Liver (tissue), 9 donors: ENCODE measurements around the gene CCDC12. TPM values are rescaled to one million over a fixed set of nuclear protein-coding genes. Genes with fewer than 3 reads are reported as not detected.

Source experiments
- DNase-seq: peaks from one replicate; pipeline ENCODE4 v3.0.0-alpha.2; 2017; ENCODE audit warnings: low spot score
- H3K27ac ChIP-seq, 2 donors: one replicate each; pipeline ENCODE4 v1.7.0; 2013; ENCODE audit warnings: inconsistent platforms in 2 of 2, low read length in 2 of 2, control low read depth in 1 of 2, low read depth in 1 of 2, mild to moderate bottlenecking in 1 of 2
- H3K27me3 ChIP-seq, 4 donors: one replicate each; pipeline versions ENCODE4 v1.6.1 to v1.7.0; 2013; ENCODE audit warnings: low read length in 3 of 4, inconsistent platforms in 1 of 4, mild to moderate bottlenecking in 1 of 4, moderate library complexity in 1 of 4; ENCODE audit not compliant: control insufficient read depth in 4 of 4, insufficient read depth in 4 of 4
- H3K36me3 ChIP-seq, 4 donors: one replicate each; pipeline versions ENCODE4 v1.6.1 to v1.7.0; 2013; ENCODE audit warnings: low read length in 3 of 4, mild to moderate bottlenecking in 3 of 4, low read depth in 1 of 4, moderate library complexity in 1 of 4; ENCODE audit not compliant: control insufficient read depth in 4 of 4, insufficient read depth in 3 of 4
- H3K4me1 ChIP-seq, 4 donors: one replicate each; pipeline versions ENCODE4 v1.6.1 to v1.7.0; 2013; ENCODE audit warnings: low read length in 3 of 4, mild to moderate bottlenecking in 3 of 4, moderate library complexity in 1 of 4; ENCODE audit not compliant: control insufficient read depth in 4 of 4, insufficient read depth in 4 of 4
- H3K4me3 ChIP-seq, 3 donors: one replicate each; pipeline versions ENCODE4 v1.6.1 to v1.7.0; 2013; ENCODE audit warnings: low read length in 3 of 3, control low read depth in 1 of 3, low read depth in 1 of 3, mild to moderate bottlenecking in 1 of 3
- H3K9ac ChIP-seq, 2 donors: one replicate each; pipeline ENCODE4 v1.7.0; 2013; ENCODE audit warnings: low read length in 2 of 2, mild to moderate bottlenecking in 2 of 2, moderate library complexity in 2 of 2, control low read depth in 1 of 2, low read depth in 1 of 2
- H3K9me3 ChIP-seq, 4 donors: one replicate each; pipeline versions ENCODE4 v1.6.1 to v1.7.0; 2013; ENCODE audit warnings: low read length in 3 of 4; ENCODE audit not compliant: control insufficient read depth in 4 of 4
- ATF3 ChIP-seq: IDR thresholded peaks from 2 replicates; pipeline ENCODE4 v1.6.1; 2016; ENCODE audit warnings: antibody characterized with exemption
- EGR1 ChIP-seq, 2 donors: IDR thresholded peaks; 2 replicates each; pipeline ENCODE4 v1.6.1; 2016 to 2018; ENCODE audit warnings: antibody characterized with exemption in 2 of 2, low read depth in 2 of 2
- FOXA2 ChIP-seq: IDR thresholded peaks from 2 replicates; pipeline ENCODE4 v1.6.1; 2016; ENCODE audit warnings: antibody characterized with exemption
- GABPA ChIP-seq, 2 donors: IDR thresholded peaks in 1 of 2; conservative IDR thresholded peaks in 1 of 2; 2 replicates each; pipeline ENCODE4 v1.6.1; 2016; ENCODE audit warnings: antibody characterized with exemption in 2 of 2, mild to moderate bottlenecking in 1 of 2, moderate library complexity in 1 of 2
- HNF4A ChIP-seq, 2 donors: conservative IDR thresholded peaks; 2 replicates each; pipeline ENCODE4 v1.6.1; 2016; ENCODE audit warnings: antibody characterized with exemption in 2 of 2, mild to moderate bottlenecking in 2 of 2
- HNF4G ChIP-seq: IDR thresholded peaks from 2 replicates; pipeline ENCODE4 v1.6.1; 2016; ENCODE audit warnings: antibody characterized with exemption
- JUND ChIP-seq, 2 donors: IDR thresholded peaks; 2 replicates each; pipeline ENCODE4 v1.6.1; 2016; ENCODE audit warnings: antibody characterized with exemption in 2 of 2
- MAX ChIP-seq: IDR thresholded peaks from 2 replicates; pipeline ENCODE4 v1.6.1; 2016; ENCODE audit warnings: antibody characterized with exemption
- TAF1 ChIP-seq: conservative IDR thresholded peaks from 2 replicates; pipeline ENCODE4 v1.6.1; 2016; ENCODE audit warnings: antibody characterized with exemption, mild to moderate bottlenecking
- YY1 ChIP-seq: IDR thresholded peaks from 2 replicates; pipeline ENCODE4 v1.6.1; 2016; ENCODE audit warnings: antibody characterized with exemption, mild to moderate bottlenecking
- WGBS: extraction: QIAGEN DNeasy Blood & Tissue Kit; methylation state at CpG from one replicate; pipeline ENCODE4 v1.1.7; 2013; 5-methylcytosine and 5-hydroxymethylcytosine counted together
- polyA plus RNA-seq, 2 donors: library from polyadenylated mRNA; stranded (reverse) in 1 of 2; unstranded in 1 of 2; fragments of 200-250 nt in 1 of 2; fragments of >200 nt in 1 of 2; fragmentation: Nextera tagmentation in 1 of 2; extraction: Ambion mirVana in 1 of 2; gene quantifications; one replicate each; pipeline versions ENCODE4 v1.2.1 to v1.2.3, GENCODE V29; 2013 to 2015
- total RNA-seq, 2 donors: library from RNA; depleted of rRNA; stranded (reverse); fragments of >200 nt; gene quantifications; one replicate each; pipeline ENCODE4 v1.2.3, GENCODE V29; 2014
- TF ChIP-seq, protein P1 (sequence below): fragments of 150-350 bp; IDR thresholded peaks from 2 replicates; pipeline ENCODE4 v1.5.1; 2017; ENCODE audit warnings: improper control_type of control experiment, low read depth, low read length; ENCODE audit not compliant: missing input control
- TF ChIP-seq, protein P2 (sequence below): IDR thresholded peaks from 2 replicates; pipeline ENCODE4 v1.6.1; 2016; ENCODE audit warnings: antibody characterized with exemption, mild to moderate bottlenecking
- donor health status: healthy.
- donor health status: healthy.
- donor health status: healthy.
- donor health status: healthy.
- donor health status: healthy.

The CCDC12 gene
- total and polyA plus RNA-seq, 4 donors = 8.5 to 35.1 (median 26.6) TPM

DNA sequence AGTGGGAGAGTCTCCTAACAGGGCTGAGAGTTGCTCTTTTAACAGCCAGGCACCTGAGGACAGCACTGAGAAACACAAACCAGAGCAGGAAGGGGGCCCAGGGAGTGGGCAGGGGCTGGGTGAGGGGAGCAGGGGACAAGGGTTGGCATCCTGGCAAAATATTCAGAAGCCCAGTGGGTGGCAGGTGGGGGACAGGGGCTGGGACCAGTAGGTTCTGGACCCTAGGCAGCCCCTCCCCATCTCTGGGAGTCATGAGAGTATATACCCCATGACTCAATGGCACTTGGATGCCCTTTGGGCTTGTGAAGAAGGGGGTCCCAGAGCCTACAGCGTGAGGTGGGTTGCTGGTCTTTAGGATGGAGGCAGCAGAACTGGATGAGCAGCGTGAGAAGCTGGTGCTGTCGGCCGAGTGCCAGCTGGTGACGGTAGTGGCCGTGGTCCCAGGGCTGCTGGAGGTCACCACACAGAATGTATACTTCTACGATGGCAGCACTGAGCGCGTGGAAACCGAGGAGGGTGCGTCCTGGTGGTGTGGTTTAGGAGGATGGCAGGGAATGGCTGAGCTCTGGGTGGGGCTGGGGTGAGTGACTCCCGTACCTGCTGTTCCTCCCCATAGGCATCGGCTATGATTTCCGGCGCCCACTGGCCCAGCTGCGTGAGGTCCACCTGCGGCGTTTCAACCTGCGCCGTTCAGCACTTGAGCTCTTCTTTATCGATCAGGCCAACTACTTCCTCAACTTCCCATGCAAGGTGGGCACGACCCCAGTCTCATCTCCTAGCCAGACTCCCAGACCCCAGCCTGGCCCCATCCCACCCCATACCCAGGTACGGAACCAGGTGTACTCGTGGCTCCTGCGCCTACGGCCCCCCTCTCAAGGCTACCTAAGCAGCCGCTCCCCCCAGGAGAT lies 27.2 kb upstream of the CCDC12 start:
- Histone ChIP-seq H3K27me3 (no peaks in the 10 kb centered on the region), H3K9me3 (no peaks in the 10 kb centered on the region), H3K4me3 (no peak overlapping the region), H3K9ac (no peak overlapping the region), H3K27ac (no peak overlapping the region), H3K4me1 (peaks cover 0 to 1% (median 0%) of the 10 kb centered on the region in 4 donors), H3K36me3 (peaks cover 0 to 43% (median 8%) of the 10 kb centered on the region in 4 donors)
- no peak for DNase-seq
- no peak for TF ChIP-seq MAX
- no peak for TF ChIP-seq EGR1 (IDR thresholded peaks at IDR 0.05; ENCODE audit: low read depth in 2 of 2)
- no peak for TF ChIP-seq TAF1
- no peak for TF ChIP-seq GABPA (IDR thresholded peaks at IDR 0.05 in 1 of 2, conservative IDR thresholded peaks at IDR 0.05 in 1 of 2)
- TF ChIP-seq, protein P1, sequence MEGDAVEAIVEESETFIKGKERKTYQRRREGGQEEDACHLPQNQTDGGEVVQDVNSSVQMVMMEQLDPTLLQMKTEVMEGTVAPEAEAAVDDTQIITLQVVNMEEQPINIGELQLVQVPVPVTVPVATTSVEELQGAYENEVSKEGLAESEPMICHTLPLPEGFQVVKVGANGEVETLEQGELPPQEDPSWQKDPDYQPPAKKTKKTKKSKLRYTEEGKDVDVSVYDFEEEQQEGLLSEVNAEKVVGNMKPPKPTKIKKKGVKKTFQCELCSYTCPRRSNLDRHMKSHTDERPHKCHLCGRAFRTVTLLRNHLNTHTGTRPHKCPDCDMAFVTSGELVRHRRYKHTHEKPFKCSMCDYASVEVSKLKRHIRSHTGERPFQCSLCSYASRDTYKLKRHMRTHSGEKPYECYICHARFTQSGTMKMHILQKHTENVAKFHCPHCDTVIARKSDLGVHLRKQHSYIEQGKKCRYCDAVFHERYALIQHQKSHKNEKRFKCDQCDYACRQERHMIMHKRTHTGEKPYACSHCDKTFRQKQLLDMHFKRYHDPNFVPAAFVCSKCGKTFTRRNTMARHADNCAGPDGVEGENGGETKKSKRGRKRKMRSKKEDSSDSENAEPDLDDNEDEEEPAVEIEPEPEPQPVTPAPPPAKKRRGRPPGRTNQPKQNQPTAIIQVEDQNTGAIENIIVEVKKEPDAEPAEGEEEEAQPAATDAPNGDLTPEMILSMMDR = no peak
- TF ChIP-seq HNF4G = no peak
- no peak for TF ChIP-seq ATF3
- no peak for TF ChIP-seq YY1
- no peak for TF ChIP-seq HNF4A (conservative IDR thresholded peaks at IDR 0.05)
- TF ChIP-seq JUND (IDR thresholded peaks at IDR 0.05) = no peak
- TF ChIP-seq, protein P2, sequence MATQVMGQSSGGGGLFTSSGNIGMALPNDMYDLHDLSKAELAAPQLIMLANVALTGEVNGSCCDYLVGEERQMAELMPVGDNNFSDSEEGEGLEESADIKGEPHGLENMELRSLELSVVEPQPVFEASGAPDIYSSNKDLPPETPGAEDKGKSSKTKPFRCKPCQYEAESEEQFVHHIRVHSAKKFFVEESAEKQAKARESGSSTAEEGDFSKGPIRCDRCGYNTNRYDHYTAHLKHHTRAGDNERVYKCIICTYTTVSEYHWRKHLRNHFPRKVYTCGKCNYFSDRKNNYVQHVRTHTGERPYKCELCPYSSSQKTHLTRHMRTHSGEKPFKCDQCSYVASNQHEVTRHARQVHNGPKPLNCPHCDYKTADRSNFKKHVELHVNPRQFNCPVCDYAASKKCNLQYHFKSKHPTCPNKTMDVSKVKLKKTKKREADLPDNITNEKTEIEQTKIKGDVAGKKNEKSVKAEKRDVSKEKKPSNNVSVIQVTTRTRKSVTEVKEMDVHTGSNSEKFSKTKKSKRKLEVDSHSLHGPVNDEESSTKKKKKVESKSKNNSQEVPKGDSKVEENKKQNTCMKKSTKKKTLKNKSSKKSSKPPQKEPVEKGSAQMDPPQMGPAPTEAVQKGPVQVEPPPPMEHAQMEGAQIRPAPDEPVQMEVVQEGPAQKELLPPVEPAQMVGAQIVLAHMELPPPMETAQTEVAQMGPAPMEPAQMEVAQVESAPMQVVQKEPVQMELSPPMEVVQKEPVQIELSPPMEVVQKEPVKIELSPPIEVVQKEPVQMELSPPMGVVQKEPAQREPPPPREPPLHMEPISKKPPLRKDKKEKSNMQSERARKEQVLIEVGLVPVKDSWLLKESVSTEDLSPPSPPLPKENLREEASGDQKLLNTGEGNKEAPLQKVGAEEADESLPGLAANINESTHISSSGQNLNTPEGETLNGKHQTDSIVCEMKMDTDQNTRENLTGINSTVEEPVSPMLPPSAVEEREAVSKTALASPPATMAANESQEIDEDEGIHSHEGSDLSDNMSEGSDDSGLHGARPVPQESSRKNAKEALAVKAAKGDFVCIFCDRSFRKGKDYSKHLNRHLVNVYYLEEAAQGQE = no peak
- 98% methylated on average over 27 of the region's 27 CpGs for WGBS

GRCh38 chr3:47003056-47003410 lies 26.5 kb upstream of the CCDC12 start:
- Histone ChIP-seq H3K4me1 (peaks cover 0 to 4% (median 1%) of the 10 kb centered on the region in 4 donors), H3K27me3 (no peaks in the 10 kb centered on the region), H3K4me3 (no peak overlapping the region), H3K36me3 (peaks cover 0 to 43% (median 8%) of the 10 kb centered on the region in 4 donors), H3K27ac (no peak overlapping the region), H3K9ac (no peak overlapping the region), H3K9me3 (no peaks in the 10 kb centered on the region)
- 95% methylated on average over 10 of the region's 10 CpGs for WGBS
- no peak for DNase-seq
- TF ChIP-seq FOXA2 = no peak
- no peak for TF ChIP-seq YY1
- TF ChIP-seq EGR1 (IDR thresholded peaks at IDR 0.05; ENCODE audit: low read depth in 2 of 2) = no peak
- TF ChIP-seq TAF1 = no peak
